Smooth muscle cell (in vitro differentiated cells): ENCODE measurements around the gene ANTXR1. TPM values are rescaled to one million over a fixed set of nuclear protein-coding genes. Genes with fewer than 3 reads are reported as not detected.
A peak's percentile ranks its signal among the peaks of the same experiment; 100 is the strongest.

Experiments
- DNase-seq: peaks from one replicate; lab custom pipeline; 2025; ENCODE audit not compliant: unreplicated experiment; lab: John Stamatoyannopoulos, UW
- H2AFZ ChIP-seq: fragments of 200-600 bp; sonication (generic); 2 replicates; pipeline ENCODE4 v1.6.0; 2016; ENCODE audit warnings: antibody characterized with exemption, low read depth, mild to moderate bottlenecking
- H3F3A ChIP-seq: fragments of 200-600 bp; sonication (generic); 2 replicates; pipeline ENCODE4 v1.6.0; 2017; ENCODE audit warnings: antibody characterized with exemption, low read depth
- H3K27ac ChIP-seq: fragments of 200-600 bp; sonication (generic); 2 replicates; pipeline ENCODE4 v1.5.1; 2016; ENCODE audit warnings: low read depth, mild to moderate bottlenecking
- H3K27me3 ChIP-seq: fragments of 200-600 bp; sonication (generic); 2 replicates; pipeline ENCODE4 v1.6.1; 2016; ENCODE audit warnings: low read depth, mild to moderate bottlenecking
- H3K36me3 ChIP-seq: fragments of 200-600 bp; sonication (generic); 2 replicates; pipeline ENCODE4 v1.5.1; 2016; ENCODE audit warnings: low read depth
- H3K4me1 ChIP-seq: fragments of 200-600 bp; sonication (generic); 2 replicates; pipeline ENCODE4 v1.5.1; 2016; ENCODE audit warnings: low read depth
- H3K4me2 ChIP-seq: fragments of 200-600 bp; sonication (generic); 2 replicates; pipeline ENCODE4 v1.6.0; 2016; ENCODE audit warnings: mild to moderate bottlenecking
- H3K4me3 ChIP-seq: fragments of 200-600 bp; sonication (generic); 2 replicates; pipeline ENCODE4 v1.5.1; 2016; ENCODE audit warnings: mild to moderate bottlenecking
- H3K79me2 ChIP-seq: fragments of 200-600 bp; sonication (generic); 2 replicates; pipeline ENCODE4 v1.6.0; 2016; ENCODE audit warnings: low read depth, mild to moderate bottlenecking
- H3K9ac ChIP-seq: fragments of 200-600 bp; sonication (generic); 2 replicates; pipeline ENCODE4 v1.6.0; 2016; ENCODE audit warnings: low read depth
- H3K9me3 ChIP-seq: fragments of 200-600 bp; sonication (generic); replicated peaks from 2 replicates; pipeline ENCODE4 v1.5.1; 2016; ENCODE audit warnings: low read depth
- H4K20me1 ChIP-seq: fragments of 200-600 bp; sonication (generic); 2 replicates; pipeline ENCODE4 v1.6.0; 2016; ENCODE audit warnings: low read depth
- WGBS: methylation state at CpG from one replicate; pipeline ENCODE4 v1.1.7; 2016; ENCODE audit warnings: low lambda C conversion rate; 5-methylcytosine and 5-hydroxymethylcytosine counted together
- polyA plus RNA-seq: library from polyadenylated mRNA; unstranded; fragments of >200 nt; fragmentation: Nextera tagmentation; extraction: Ambion mirVana; gene quantifications from 2 replicates; pipeline ENCODE4 v1.2.1, GENCODE V29; 2016
- total RNA-seq: library from RNA; depleted of rRNA; stranded (reverse); fragments of >200 nt; gene quantifications from 2 replicates; pipeline ENCODE4 v1.2.3, GENCODE V29; 2014
- TF ChIP-seq, protein P1 (sequence below): fragments of 200-600 bp; sonication (generic); IDR thresholded peaks from 2 replicates; pipeline ENCODE4 v1.5.1; 2017; ENCODE audit warnings: borderline replicate concordance, mild to moderate bottlenecking, antibody characterized with exemption; ENCODE audit not compliant: insufficient read depth, poor library complexity, severe bottlenecking

Gene ANTXR1
- total and polyA plus RNA-seq, 2 experiments from 2014 or later: 292 to 309 TPM

GRCh38 chr2:69213782-69214181, 200.8 kb downstream of the ANTXR1 start:
- TF ChIP-seq, protein P1, sequence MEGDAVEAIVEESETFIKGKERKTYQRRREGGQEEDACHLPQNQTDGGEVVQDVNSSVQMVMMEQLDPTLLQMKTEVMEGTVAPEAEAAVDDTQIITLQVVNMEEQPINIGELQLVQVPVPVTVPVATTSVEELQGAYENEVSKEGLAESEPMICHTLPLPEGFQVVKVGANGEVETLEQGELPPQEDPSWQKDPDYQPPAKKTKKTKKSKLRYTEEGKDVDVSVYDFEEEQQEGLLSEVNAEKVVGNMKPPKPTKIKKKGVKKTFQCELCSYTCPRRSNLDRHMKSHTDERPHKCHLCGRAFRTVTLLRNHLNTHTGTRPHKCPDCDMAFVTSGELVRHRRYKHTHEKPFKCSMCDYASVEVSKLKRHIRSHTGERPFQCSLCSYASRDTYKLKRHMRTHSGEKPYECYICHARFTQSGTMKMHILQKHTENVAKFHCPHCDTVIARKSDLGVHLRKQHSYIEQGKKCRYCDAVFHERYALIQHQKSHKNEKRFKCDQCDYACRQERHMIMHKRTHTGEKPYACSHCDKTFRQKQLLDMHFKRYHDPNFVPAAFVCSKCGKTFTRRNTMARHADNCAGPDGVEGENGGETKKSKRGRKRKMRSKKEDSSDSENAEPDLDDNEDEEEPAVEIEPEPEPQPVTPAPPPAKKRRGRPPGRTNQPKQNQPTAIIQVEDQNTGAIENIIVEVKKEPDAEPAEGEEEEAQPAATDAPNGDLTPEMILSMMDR: no peak
- H3K36me3 ChIP-seq: no peaks in the 10 kb centered on the region
- 87% methylated on average over 3 of the region's 4 CpGs for WGBS
- H3K4me1 ChIP-seq: peaks cover 4% of the 10 kb centered on the region
- H3K9me3 ChIP-seq: no peaks in the 10 kb centered on the region
- no peaks in the 10 kb centered on the region for H3K79me2 ChIP-seq
- H3K9ac ChIP-seq: no peak overlapping the region
- H3F3A ChIP-seq: peaks cover 12% of the 10 kb centered on the region
- H3K4me2 ChIP-seq: peak overlapping the region; percentile 0
- no peaks in the 10 kb centered on the region for H3K27me3 ChIP-seq
- H3K4me3 ChIP-seq: no peak overlapping the region
- DNase-seq: no peak
- H3K27ac ChIP-seq: peak overlapping the region; percentile 54
- no peaks in the 10 kb centered on the region for H4K20me1 ChIP-seq
- no peak overlapping the region for H2AFZ ChIP-seq

- no peak for DNase-seq
- H3K4me2 ChIP-seq: peak overlapping the region; percentile 0
- H3K9me3 ChIP-seq: no peaks in the 10 kb centered on the region
- H3K27ac ChIP-seq: peak overlapping the region; percentile 54
- peaks cover 13% of the 10 kb centered on the region for H3F3A ChIP-seq
- no peak overlapping the region for H2AFZ ChIP-seq
- no peaks in the 10 kb centered on the region for H3K36me3 ChIP-seq
- TF ChIP-seq, protein P1: no peak
- H3K9ac ChIP-seq: no peak overlapping the region
- 56% methylated on average over 5 of the region's 5 CpGs for WGBS
- no peaks in the 10 kb centered on the region for H3K79me2 ChIP-seq
- H4K20me1 ChIP-seq: no peaks in the 10 kb centered on the region
- H3K4me1 ChIP-seq: peaks cover 4% of the 10 kb centered on the region
- no peaks in the 10 kb centered on the region for H3K27me3 ChIP-seq
- H3K4me3 ChIP-seq: no peak overlapping the region
Observed at GRCh38 chr2:69214898-69215297, 201.9 kb downstream of the ANTXR1 start.

- H3K36me3 ChIP-seq: no peaks in the 10 kb centered on the region
- TF ChIP-seq, protein P1: no peak
- no peak overlapping the region for H3K4me3 ChIP-seq
- no peak overlapping the region for H3K9ac ChIP-seq
- H3K9me3 ChIP-seq: no peaks in the 10 kb centered on the region
- H4K20me1 ChIP-seq: no peaks in the 10 kb centered on the region
- no peak for DNase-seq
- H2AFZ ChIP-seq: no peak overlapping the region
- H3K79me2 ChIP-seq: no peaks in the 10 kb centered on the region
- H3K27ac ChIP-seq: peak overlapping the region; percentile 54
- no peaks in the 10 kb centered on the region for H3K27me3 ChIP-seq
- peaks cover 13% of the 10 kb centered on the region for H3K4me1 ChIP-seq
- H3K4me2 ChIP-seq: no peak overlapping the region
- WGBS: 60% methylated on average over 4 of the region's 4 CpGs
- H3F3A ChIP-seq: peaks cover 31% of the 10 kb centered on the region
Observed at GRCh38 chr2:69216535-69217332, 203.8 kb downstream of the ANTXR1 start.
